Raji (cell line): ENCODE data around the gene IFT57.

ENCODE experiments used
- POLR2A ChIP-seq: IDR thresholded peaks from 2 replicates; pipeline ENCODE4 v1.6.1; 2011; ENCODE audit warnings: low read depth, low read length, control low read depth; ENCODE audit not compliant: insufficient read depth

Gene IFT57

GRCh38 chr3:108184824-108185223 is 37.4 kb downstream of the IFT57 start:
- no peak for TF ChIP-seq POLR2A

GRCh38 chr3:108183971-108184370 is 38.3 kb downstream of the IFT57 start:
- no peak for TF ChIP-seq POLR2A

- no peak for TF ChIP-seq POLR2A
Measured at GRCh38 chr3:108183181-108183580, 39.0 kb downstream of the IFT57 start.

- no peak for TF ChIP-seq POLR2A
Measured at GRCh38 chr3:108182339-108182738, 39.9 kb downstream of the IFT57 start.

- TF ChIP-seq POLR2A = no peak
Measured at GRCh38 chr3:108181172-108181571, 41.1 kb downstream of the IFT57 start.

- TF ChIP-seq POLR2A = no peak
Measured at GRCh38 chr3:108180194-108180593, 42.0 kb downstream of the IFT57 start.

GRCh38 chr3:108178676-108179075 is 43.5 kb downstream of the IFT57 start:
- no peak for TF ChIP-seq POLR2A

- no peak for TF ChIP-seq POLR2A
Measured at GRCh38 chr3:108177536-108177935, 44.7 kb downstream of the IFT57 start.

GRCh38 chr3:108175352-108175751 is 46.9 kb downstream of the IFT57 start:
- TF ChIP-seq POLR2A = no peak

GRCh38 chr3:108171106-108171505 is 51.1 kb downstream of the IFT57 start:
- no peak for TF ChIP-seq POLR2A

- no peak for TF ChIP-seq POLR2A
Measured at GRCh38 chr3:108164391-108164790, 57.8 kb downstream of the IFT57 start.

GRCh38 chr3:108159865-108160264 is 62.4 kb downstream of the IFT57 start:
- TF ChIP-seq POLR2A = no peak

- TF ChIP-seq POLR2A = no peak
Measured at GRCh38 chr3:108159105-108159504, 63.1 kb downstream of the IFT57 start.

- TF ChIP-seq POLR2A = no peak
Measured at GRCh38 chr3:108158251-108158650, 64.0 kb downstream of the IFT57 start.

- TF ChIP-seq POLR2A = no peak
Measured at GRCh38 chr3:108157273-108157672, 65.0 kb downstream of the IFT57 start.

- TF ChIP-seq POLR2A = no peak
Measured at GRCh38 chr3:108156312-108156853, 65.8 kb downstream of the IFT57 start.

GRCh38 chr3:108153451-108153981 is 68.7 kb downstream of the IFT57 start:
- no peak for TF ChIP-seq POLR2A

GRCh38 chr3:108152274-108152673 is 70.0 kb downstream of the IFT57 start:
- no peak for TF ChIP-seq POLR2A

GRCh38 chr3:108150200-108150599 is 72.0 kb downstream of the IFT57 start:
- TF ChIP-seq POLR2A = no peak
